KMS-11 (cell line): ENCODE measurements around the gene KIAA1328.
A peak's percentile ranks its signal among the peaks of the same experiment; 100 is the strongest.

Source experiments
- H2AFZ ChIP-seq: fragments of 200-600 bp; sonication (generic); 2 replicates; pipeline ENCODE4 v1.6.1; 2016; ENCODE audit warnings: antibody characterized with exemption, mixed run types, low read depth
- H3K27ac ChIP-seq: fragments of 200-600 bp; sonication (generic); 2 replicates; pipeline ENCODE4 v1.6.1; 2016; ENCODE audit warnings: mild to moderate bottlenecking, mixed run types
- H3K27me3 ChIP-seq: fragments of 200-600 bp; sonication (generic); 2 replicates; pipeline ENCODE4 v1.6.1; 2017; ENCODE audit warnings: mild to moderate bottlenecking, low read depth, mixed run types, moderate library complexity; ENCODE audit not compliant: insufficient read depth
- H3K36me3 ChIP-seq: fragments of 200-600 bp; sonication (generic); 2 replicates; pipeline ENCODE4 v1.6.1; 2017; ENCODE audit warnings: mild to moderate bottlenecking, mixed run types; ENCODE audit not compliant: insufficient read depth
- H3K4me1 ChIP-seq: fragments of 200-600 bp; sonication (generic); 2 replicates; pipeline ENCODE4 v1.6.1; 2016; ENCODE audit warnings: mild to moderate bottlenecking, low read depth, mixed run types; ENCODE audit not compliant: poor library complexity, severe bottlenecking
- H3K4me2 ChIP-seq: fragments of 200-600 bp; sonication (generic); 2 replicates; pipeline ENCODE4 v1.7.0; 2016; ENCODE audit warnings: mild to moderate bottlenecking, mixed run types
- H3K4me3 ChIP-seq: fragments of 200-600 bp; sonication (generic); IDR thresholded peaks from 2 replicates; pipeline ENCODE4 v1.6.1; 2017; ENCODE audit warnings: low read depth, low read length, mixed read lengths; ENCODE audit not compliant: insufficient read depth
- H3K79me2 ChIP-seq: fragments of 200-600 bp; sonication (generic); 2 replicates; pipeline ENCODE4 v1.6.1; 2016; ENCODE audit warnings: low read depth, mixed run types; ENCODE audit not compliant: insufficient read depth
- H3K9ac ChIP-seq: fragments of 200-600 bp; sonication (generic); 2 replicates; pipeline ENCODE4 v1.6.1; 2016; ENCODE audit warnings: mild to moderate bottlenecking, mixed run types
- H4K20me1 ChIP-seq: fragments of 200-600 bp; sonication (generic); 2 replicates; pipeline ENCODE4 v1.6.1; 2016; ENCODE audit warnings: mild to moderate bottlenecking, mixed run types; ENCODE audit not compliant: insufficient read depth
- TF ChIP-seq, protein P1 (sequence below): fragments of 200-600 bp; sonication (generic); conservative IDR thresholded peaks from 2 replicates; pipeline ENCODE4 v1.6.1; 2017; ENCODE audit warnings: low read depth, mild to moderate bottlenecking, antibody characterized with exemption, low read length, moderate library complexity, mixed read lengths

KIAA1328 gene

GRCh38 chr18:36897253-36897652 lies 68.3 kb downstream of the KIAA1328 start:
- H3K36me3 ChIP-seq: no peaks in the 10 kb centered on the region

DNA sequence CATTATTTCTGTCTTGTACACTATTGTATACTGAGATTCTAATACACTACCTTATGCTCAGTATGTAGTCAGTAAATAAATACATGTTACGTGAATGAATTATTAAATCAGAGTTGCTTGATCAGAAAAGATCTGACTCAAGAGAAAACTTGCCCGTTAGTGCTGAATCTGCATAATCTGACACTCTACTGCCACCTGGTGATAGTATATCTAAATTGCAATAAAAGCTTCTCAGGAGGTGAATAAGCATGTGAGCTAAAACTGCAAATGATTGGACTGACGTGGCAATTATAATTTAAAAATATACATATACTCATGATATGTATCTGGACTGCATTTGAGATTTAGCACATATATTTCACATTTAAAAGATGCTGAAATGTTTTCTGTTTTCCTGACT lies 70.4 kb downstream of the KIAA1328 start:
- H3K4me2 ChIP-seq: no peak overlapping the region
- H3K27ac ChIP-seq: no peak overlapping the region
- H3K4me1 ChIP-seq: no peaks in the 10 kb centered on the region
- no peak overlapping the region for H3K9ac ChIP-seq
- H3K4me3 ChIP-seq: no peak overlapping the region
- no peaks in the 10 kb centered on the region for H3K79me2 ChIP-seq
- no peak overlapping the region for H2AFZ ChIP-seq
- no peaks in the 10 kb centered on the region for H3K27me3 ChIP-seq
- TF ChIP-seq, protein P1, sequence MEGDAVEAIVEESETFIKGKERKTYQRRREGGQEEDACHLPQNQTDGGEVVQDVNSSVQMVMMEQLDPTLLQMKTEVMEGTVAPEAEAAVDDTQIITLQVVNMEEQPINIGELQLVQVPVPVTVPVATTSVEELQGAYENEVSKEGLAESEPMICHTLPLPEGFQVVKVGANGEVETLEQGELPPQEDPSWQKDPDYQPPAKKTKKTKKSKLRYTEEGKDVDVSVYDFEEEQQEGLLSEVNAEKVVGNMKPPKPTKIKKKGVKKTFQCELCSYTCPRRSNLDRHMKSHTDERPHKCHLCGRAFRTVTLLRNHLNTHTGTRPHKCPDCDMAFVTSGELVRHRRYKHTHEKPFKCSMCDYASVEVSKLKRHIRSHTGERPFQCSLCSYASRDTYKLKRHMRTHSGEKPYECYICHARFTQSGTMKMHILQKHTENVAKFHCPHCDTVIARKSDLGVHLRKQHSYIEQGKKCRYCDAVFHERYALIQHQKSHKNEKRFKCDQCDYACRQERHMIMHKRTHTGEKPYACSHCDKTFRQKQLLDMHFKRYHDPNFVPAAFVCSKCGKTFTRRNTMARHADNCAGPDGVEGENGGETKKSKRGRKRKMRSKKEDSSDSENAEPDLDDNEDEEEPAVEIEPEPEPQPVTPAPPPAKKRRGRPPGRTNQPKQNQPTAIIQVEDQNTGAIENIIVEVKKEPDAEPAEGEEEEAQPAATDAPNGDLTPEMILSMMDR: peak; percentile 69
- H3K36me3 ChIP-seq: no peaks in the 10 kb centered on the region
- H4K20me1 ChIP-seq: no peaks in the 10 kb centered on the region

More at GRCh38 chr18:36897253-36897652, 68.3 kb downstream of the KIAA1328 start:
- no peak overlapping the region for H3K4me3 ChIP-seq
- TF ChIP-seq, protein P1: no peak
- no peaks in the 10 kb centered on the region for H3K79me2 ChIP-seq
- no peak overlapping the region for H3K4me2 ChIP-seq
- H3K27ac ChIP-seq: no peak overlapping the region
- no peaks in the 10 kb centered on the region for H3K27me3 ChIP-seq
- no peaks in the 10 kb centered on the region for H3K4me1 ChIP-seq
- no peaks in the 10 kb centered on the region for H4K20me1 ChIP-seq
- H3K9ac ChIP-seq: no peak overlapping the region
- H2AFZ ChIP-seq: no peak overlapping the region

GRCh38 chr18:36900466-36900865 lies 71.5 kb downstream of the KIAA1328 start:
- H3K27me3 ChIP-seq: no peaks in the 10 kb centered on the region
- no peak overlapping the region for H2AFZ ChIP-seq
- no peaks in the 10 kb centered on the region for H3K79me2 ChIP-seq
- H4K20me1 ChIP-seq: no peaks in the 10 kb centered on the region
- no peak overlapping the region for H3K27ac ChIP-seq
- H3K4me2 ChIP-seq: no peak overlapping the region
- no peaks in the 10 kb centered on the region for H3K36me3 ChIP-seq
- no peak overlapping the region for H3K4me3 ChIP-seq
- H3K4me1 ChIP-seq: no peaks in the 10 kb centered on the region
- H3K9ac ChIP-seq: no peak overlapping the region
- TF ChIP-seq, protein P1: no peak

DNA sequence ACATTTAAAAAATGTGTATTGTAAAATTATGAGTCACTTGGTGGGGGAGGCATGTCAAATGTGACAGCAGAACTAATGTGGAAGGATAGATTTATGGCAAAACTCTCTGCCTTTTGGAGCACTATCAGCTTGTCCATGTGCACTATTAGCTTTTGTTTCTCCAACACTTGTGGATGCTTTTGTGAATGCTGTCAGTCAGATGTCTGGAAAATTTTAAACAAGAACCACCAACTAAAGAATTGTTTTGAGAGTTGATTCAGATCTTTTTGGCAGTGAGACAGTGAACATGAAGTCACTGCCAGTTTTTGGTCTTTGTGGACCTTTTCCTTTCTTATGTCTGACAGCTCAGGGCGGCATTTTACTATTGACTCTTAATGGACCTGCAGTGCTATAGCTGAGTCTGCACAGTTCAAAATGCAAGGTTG lies 72.4 kb downstream of the KIAA1328 start:
- H3K9ac ChIP-seq: no peak overlapping the region
- no peak overlapping the region for H2AFZ ChIP-seq
- TF ChIP-seq, protein P1: no peak

More for the DNA sequence above, 72.4 kb downstream of the KIAA1328 start:
- no peaks in the 10 kb centered on the region for H4K20me1 ChIP-seq
- H3K27ac ChIP-seq: no peak overlapping the region
- no peaks in the 10 kb centered on the region for H3K27me3 ChIP-seq
- H3K79me2 ChIP-seq: no peaks in the 10 kb centered on the region
- no peaks in the 10 kb centered on the region for H3K4me1 ChIP-seq
- H3K36me3 ChIP-seq: no peaks in the 10 kb centered on the region
- no peak overlapping the region for H3K4me2 ChIP-seq
- no peak overlapping the region for H3K4me3 ChIP-seq
